ENCODE measurements around the gene C2orf72.
"Not testable (repeated sequence)": the region's sequence is repeated elsewhere in the genome, so short reads cannot be mapped to it uniquely, and the experiment has no call there.

C2orf72 gene

DNA sequence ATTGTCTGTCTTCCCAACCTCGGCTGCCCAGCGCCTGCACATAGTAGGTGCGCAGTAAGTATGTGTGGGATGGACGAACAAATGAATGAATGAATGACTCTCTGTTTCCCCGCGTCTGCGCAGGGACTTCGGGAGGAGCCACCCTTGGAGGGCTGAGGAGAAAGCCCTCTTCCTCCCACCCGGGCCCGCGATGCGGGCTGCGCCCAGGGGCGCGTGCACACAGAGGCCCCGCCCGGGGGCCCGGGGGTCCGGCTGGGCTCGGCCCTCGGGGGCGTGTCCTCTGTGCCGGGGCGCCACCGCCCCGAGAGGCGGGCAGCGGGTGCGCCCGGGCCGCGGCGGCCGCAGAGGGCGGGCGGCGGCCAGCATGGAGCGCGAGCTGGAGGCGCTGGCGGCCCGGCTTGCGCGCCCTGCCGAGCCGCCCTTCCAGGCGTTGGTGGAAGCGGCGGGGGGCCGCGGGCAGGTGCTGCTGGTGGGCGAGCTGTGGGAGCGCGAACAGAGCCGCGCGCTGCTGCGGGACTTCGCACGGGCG, at the start of gene C2orf72:
TSS of gene C2orf72 (plus strand) at position 322 of the 529 bp plus-strand sequence. CDS start at position 365, 43 bp downstream.
- peak in 1 of 3 donors; percentile 47 for DNase-seq

DNA sequence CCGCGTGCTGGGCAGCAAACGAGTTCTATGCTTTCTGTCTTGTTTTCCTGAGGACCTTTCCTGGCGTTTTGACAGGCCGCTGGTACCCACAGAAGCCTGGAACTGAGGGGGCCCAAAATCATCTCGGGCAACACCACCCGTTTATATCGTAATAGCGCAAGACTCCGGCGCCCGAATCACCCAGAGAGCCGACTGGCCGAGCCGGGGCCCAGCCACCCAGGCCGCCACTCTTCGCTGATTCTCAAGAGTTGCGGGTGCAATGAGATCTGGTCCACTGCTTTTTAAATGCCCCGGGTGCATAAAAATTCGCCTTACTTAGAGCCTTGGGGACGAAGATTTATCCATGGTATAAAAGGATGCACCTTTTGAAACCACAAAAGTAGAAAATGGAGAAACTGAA, 47.6 kb upstream of the C2orf72 start:
- no peak for DNase-seq

DNA sequence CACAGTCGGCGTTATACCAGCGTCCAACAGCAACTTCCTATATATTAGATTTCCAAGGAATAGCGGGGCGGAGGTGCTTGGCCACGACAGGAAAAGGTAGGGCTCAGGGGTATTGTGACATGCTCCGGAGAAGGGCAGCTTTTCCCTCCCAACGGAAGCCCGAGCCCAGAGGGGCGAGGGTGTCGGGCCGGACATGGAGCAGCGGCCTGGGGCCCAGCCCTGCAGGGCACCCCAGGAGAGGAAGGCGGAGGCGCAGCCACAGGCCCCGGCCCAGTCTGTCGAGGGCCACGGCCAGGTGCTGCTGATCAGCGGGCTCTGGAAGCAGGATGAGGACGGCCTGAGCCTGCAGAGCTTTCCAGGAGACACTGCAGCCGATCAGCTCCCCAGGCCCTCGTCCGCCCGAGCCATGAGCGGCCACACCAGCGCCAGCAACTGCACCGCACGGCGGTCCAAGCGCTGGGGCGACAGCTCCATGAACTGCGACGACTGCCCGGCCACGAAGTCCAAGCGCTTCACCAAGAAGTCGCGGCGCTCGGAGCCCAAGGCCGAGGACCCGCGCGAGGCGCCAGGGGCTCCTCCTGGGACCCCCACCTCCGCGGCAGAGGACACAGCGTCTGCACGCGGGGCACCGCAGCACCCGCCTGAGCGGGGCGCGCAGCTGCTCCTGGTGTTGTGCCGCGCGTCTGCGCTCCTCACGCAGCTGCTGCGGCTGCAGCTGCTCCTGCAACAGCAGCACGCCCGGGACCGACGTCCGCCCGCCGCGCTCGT, 47.0 kb upstream of the C2orf72 start:
- no peak for DNase-seq

DNA sequence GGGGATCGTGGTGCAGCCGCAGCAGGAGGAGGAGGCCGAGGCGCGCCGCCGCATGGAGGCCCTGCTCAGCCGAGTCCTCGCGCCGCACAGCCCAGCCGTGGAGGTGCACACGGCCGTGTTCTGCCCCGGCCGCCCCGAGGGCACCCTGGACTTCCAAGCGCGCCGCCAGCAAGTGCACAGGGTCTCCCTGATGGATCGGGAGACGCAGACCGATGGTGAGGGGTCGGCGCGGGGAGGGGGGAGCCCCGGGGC, 46.5 kb upstream of the C2orf72 start:
- DNase-seq = no peak

DNA sequence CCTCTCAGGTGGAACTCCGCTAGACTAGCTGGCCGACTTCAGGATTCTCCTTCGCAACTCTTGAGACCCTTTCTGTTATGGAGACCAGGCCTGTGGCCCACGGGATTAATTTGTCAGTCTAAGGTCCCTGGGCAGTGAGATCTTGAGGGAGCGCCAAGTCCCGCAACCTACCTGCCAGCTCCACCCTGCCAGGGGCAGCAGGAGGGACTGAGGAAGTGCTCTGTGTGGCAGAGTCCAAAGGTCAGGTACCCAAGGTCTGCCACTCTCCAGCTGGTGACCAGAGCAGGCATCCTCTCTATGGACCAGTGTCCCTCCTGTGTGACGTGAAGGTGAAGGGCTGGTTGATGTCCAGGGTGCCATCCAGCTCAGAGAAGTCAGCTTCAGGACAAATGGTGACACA, 45.7 kb upstream of the C2orf72 start:
- no peak for DNase-seq

DNA sequence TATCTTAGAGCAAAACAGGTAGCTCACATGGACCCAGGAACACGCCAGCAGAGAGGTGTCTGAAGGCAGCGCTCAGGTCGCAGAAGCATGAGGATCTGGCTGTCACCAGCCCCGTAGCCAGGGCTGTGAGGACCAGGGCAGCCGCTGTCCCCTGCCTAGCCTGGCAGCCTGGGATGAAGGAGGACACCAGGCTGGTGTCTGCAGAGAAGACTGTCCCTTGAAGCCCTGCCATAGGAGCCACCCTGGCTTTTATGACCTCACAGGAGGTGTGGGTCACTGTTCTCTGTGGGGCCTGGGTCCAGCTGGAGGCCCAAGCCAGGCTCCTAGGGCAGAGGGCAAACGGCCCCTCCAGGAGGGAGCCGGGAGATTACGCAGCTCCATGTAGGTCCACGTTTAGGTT, 41.5 kb upstream of the C2orf72 start, which contains the start of gene SPATA3:
TSS of gene SPATA3 (plus strand) at position 301 of the 400 bp plus-strand sequence. CDS start 113 bp downstream, outside the sequence.
- DNase-seq = no peak

DNA sequence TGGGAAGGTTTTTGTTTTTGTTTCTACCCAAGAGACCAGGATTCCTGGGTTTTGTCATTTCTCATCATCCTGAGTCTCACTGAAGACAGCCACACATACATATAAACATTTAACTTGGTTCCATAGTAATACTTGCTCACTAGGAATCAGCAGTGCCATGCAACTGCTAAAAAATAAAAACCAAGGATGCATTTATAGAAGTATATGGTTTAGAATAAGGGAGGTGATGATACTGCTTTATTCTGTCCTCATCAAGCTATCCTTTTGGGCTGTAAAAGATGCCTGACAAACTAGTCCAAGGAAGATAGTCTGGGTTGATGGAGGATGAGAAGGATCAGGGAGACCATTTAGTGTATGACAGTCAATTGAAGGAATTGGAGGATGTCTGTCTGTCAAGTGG, 40.7 kb upstream of the C2orf72 start:
- no peak for DNase-seq

DNA sequence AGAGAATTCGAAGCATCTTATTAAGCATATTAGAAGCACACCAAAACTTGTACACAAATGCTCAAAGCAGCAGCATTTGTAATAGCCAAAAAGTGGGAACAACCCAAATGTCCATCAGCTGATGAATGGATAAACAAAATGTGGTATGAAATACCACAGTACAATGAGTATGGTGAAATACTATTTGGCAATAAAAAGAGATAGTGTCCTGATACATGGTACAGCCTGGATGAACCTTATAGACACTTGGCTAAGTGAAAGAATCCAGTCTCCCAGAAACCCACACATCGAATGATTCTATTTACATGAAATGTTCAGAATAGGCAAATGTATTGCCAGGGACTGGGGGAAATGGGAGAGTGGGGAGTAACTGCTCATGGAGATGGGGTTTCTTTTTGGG, 38.4 kb upstream of the C2orf72 start:
- no peak for DNase-seq

DNA sequence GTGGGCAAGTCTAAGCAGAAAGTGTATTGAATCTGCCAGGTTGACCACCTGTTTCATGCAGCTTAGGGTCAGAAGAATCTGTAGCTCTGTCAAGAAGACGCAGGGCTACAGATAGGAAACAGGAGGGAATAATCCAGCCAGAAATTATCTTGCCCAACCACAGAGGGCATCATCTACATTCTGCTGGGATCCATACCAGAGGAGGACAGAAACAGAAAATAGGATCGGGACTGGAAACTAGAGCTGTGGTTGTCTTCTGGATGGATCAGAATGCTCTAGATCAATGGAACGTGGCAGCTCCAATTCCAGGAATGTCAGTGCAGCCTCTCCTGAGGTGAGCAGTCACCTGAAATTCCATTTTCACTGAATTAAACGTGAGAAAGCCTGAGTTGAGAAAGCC, 37.8 kb upstream of the C2orf72 start:
- no peak for DNase-seq

DNA sequence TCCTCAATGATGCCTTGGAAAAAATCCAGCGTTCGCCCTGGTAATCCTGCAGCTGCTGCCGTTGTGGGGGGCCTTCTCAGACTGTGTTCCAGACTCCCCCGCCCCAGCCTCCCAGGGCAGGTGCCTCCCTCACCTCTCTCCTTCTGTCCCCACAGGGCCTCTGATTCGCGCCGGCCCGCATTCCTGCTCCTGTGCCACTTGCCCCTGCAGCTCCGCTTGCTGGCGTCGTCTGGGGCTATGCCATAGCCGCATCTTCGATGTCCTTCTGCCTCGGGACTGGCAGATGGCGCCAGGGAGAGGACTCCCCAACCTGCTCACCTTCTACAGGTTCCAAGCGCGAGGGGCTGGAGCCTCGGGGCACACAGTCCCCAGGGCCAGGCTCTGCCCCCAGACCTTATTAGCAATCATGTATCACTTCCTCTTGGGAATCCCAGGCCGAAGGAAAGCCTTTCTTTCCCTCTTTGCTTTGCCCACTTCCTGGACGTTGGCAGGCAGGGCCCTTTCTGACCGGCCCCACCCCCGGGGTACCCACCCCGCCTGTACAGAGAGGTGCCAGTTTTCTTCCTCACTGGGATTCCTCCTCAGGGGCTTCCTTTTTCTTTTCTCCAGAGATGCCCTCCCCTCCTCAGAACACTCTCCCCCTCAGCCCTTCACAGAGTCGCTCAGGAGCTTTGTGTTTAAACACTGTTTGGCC, 37.0 kb upstream of the C2orf72 start:
- peak; percentile 30 to 36 (median 34) for DNase-seq

DNA sequence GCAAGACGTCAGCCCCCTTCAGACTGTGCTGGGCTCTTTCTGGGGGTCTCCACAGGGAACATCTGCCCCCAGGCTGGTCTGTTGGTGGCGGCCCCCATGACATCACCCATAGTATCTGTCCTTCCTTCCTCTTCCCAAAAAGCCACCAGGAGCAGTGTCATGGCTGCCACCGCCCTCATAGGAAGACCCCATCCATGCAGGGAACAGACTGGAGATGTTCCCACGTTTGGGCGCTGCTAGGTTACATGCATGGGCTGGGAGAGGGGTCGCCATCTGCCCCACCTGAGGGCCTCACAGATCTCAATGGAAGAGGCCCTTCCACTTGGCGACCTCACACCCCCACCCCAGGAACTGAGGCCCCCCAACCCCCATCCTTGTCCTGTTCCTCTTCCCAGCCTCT, 36.3 kb upstream of the C2orf72 start:
- no peak for DNase-seq

DNA sequence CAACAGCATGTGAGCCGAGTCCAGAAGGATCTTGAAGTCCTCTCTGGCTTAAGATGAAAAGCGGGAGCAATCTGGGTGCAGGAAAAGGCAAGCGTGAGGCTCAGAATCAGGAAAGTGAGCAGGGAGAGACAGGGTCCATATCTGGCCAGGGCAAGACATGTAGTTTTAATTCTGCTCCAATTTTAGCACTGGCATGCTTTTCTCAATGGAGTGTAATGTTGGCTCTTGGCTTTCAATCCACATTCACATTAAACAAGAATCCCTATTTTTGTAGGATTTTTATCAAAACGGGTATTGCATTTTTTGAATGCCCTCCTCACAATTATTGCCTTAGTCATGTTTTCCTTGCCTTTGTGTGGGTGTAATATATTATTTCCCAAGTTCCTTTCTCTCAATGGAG, 35.4 kb upstream of the C2orf72 start:
- peak in 1 of 3 donors; percentile 17 for DNase-seq

DNA sequence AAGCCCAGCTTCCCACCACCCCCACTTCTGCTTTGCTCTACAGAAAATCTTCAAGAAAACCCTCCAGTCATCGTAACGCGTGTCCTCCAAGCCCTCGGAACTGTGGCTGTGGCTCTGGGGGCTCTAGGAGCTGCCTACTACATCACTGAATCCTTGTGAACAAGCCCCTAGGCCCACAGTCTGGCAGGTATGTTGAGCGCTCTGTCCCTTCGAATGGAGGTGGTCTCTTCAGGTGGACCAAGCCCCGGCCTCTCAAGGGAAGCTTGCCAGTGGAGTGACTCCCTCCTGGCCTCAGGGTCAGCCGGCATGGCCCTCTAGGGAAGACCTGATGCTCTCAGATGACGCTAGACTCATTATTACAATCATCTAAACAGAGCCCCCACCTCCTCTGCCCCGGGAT, 34.7 kb upstream of the C2orf72 start:
- DNase-seq = no peak

DNA sequence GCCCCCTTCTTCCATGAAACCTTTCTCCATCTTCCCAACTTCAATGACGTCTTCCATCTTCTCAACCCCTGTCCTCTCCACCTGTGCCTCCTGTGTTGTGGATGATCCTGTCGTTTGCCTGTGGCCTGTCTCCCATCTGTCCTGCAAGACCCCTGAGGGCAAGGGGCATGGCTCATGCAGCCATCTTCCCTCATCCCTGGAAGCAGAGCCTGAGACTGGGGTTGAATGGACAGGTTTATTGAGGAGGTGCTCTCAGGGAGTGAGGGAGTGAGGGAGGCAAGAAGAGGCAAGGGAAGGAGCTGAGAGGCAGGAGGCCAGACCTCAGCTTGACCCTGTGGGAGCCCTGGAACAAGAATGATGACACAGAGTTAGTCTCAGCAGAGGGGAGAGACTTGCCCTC, 34.1 kb upstream of the C2orf72 start:
- DNase-seq = no peak

DNA sequence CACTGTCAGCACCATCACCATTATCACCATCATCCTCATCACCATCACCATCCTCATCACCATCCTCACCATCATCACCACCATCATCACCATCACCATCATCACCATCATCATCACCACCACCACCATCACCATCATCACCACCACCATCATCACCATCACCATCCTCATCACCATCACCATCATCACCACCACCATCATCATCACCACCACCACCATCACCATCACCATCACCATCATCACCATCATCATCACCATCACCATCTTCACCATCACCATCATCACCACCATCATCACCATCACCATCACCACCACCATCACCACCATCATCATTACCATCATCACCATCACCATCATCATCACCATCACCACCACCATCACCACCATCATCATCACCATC, 32.4 kb upstream of the C2orf72 start:
- DNase-seq = not testable (repeated sequence)

DNA sequence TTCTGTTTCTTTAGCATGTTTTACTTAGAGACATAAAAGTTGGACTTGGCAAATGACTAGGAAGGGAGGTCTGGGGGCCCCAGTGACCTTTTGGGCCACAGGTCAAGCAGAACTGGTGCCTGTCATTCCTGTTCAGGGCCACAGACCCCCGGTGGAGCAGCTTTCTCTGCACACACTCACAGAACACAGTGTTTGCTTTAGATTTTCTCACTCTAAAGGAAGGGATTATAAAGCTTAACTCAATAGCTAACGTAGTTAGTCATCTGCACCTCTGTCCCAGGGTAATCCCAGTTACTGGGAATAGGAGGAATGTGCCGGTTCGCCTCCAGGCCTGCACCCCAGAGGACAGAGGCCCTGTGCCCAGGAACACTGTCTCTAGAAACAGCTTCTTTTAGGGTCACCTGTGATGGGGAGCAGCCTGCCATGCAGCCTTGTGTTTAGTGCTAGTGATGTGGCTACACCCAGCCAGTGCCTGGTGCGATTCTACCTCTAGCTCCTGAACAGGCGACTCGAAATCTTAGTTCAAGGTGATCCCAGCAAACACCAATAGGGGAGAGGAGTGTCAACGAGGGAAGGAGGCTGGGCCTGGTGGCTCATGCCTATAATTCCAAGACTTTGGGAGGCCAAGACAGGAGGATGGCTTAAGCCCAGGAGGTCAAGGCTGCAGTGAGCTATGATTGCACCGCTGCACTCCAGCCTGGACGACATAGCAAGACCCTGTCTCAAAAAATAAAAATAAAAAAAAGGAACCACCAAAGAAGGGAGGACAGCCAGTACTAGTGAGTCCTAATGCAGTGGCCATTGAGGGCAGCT, 29.8 kb upstream of the C2orf72 start:
- no peak for DNase-seq

DNA sequence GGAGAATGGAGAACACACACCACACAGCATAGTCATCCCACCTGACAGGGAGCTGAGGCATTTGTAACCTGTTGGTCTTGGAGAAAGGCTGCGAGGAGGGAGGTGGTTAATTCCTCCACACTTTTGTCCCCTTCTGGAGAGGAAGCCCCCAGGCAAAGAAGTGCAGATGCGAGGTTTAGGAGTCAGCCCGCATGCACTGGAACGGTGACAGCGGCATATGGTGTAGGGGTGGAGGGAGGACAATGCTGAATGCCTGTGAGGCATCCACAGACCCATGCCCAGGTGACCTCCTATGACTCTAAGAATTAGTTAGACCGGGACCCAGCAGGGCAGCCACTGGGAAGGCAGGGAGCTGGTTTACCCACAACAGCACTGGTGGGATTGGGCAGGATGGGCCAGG, 29.2 kb upstream of the C2orf72 start:
- DNase-seq = no peak

DNA sequence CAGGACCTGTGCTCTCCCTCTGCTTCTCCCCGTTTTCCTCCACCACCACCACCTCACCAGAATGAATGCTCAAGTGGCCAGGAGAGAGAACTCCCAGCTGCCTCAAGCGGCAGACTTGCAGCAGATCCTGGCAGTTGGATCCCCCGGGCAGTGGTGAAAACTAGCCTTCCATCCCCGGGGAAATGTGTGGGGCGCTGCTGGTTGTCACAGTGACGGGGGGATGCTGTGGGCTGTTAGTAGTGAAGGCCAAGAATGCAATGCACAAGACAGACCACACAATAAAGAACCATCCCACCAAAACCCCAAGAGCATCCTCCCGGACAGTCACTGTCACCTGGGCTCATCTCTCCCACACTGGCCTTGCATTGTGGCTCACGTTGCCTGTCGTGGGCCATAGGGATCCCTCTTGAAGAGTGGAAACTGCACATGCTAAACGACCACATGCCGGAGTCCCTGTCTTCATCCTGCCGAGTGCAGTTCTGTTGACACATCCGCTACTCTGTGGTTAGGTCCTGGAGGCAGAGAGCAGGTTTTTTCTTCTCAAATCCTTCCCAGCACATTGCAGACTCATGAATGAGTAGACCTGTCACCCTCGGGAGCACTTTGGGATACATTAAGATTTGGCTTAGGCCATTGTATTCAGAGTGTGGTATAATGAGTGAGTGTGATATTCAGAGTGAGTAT, 27.9 kb upstream of the C2orf72 start:
- DNase-seq = no peak

DNA sequence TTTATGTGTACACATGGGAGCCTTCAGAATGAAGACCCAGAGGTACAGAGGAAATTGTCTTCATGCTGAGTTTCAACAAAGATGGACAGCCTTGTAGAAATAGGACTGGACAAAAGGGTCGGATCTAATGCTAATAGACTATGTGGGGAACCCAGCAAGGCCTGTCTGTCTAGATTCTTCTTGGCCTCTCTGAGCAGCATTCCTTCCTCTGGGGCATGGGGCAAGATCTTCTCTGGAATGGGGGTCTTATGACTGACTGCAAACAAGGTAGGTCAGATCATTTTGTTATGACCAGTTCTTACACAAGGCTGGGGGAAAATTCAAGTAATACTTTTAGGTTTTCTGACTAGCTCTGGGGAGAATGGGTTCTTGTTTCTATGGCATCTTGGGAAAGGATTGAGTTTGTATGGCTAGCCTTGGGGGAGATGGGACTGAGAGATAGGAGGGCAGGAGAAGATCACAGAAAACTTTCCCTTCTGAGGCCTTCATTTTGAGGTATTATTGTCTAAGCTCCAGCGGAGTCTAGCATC, 27.1 kb upstream of the C2orf72 start:
- DNase-seq = no peak

DNA sequence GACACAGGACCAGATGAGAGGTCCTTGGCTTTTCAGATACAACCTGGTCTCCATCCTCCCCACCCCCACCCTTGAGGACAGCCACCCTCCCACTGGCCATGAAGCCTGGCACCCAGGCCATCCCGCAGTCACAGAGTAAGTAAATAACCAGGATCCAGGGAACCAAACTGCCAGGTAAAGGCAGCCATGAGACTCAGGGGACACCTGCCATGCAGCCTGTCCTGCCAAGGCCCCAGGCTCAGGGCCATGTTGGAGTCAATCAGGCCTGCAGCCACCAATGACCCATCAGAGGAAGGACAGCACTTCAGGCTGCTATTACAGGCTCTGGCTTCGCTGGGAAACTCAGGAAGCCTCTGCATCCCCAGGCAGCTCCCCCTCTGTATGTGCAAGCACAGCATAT, 25.8 kb upstream of the C2orf72 start:
- DNase-seq = no peak

DNA sequence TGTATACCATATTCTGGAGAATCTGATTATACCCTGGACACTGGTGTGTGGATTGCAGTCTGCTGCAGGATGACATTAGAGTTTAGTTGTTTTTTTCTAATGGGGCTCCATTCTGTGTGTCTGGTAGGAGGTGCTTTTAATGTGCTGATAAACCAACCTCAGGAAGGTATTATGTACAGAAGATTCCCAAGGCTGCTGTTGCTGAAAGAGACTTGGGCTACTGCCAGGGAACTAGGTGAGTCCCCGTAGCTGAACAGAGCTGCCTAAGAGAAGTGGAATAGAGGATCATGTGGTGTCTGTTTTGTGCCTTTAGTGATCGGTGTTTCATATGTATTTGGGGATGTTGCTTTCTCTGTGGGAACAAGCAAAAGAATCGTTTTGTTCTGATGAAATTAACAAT, 24.9 kb upstream of the C2orf72 start:
- no peak for DNase-seq

DNA sequence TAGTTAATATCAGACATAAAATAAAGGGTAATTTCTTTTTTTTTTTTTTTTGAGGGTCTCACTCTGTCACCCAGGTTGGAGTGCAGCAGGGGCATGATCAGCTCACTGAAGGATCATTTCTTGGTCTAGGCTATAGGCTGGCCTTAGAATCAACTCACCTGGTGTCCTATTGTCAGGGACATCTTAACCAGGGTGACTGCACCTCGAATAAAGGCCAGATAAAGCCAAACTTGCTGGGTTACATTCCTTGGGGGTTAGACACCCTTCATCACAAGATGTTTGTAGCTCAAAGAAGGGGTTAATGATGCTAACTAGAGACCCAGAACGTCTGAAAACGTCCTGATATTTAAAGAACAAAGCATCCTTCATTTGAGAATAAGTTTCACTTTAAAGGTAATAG, 23.5 kb upstream of the C2orf72 start:
- no peak for DNase-seq

DNA sequence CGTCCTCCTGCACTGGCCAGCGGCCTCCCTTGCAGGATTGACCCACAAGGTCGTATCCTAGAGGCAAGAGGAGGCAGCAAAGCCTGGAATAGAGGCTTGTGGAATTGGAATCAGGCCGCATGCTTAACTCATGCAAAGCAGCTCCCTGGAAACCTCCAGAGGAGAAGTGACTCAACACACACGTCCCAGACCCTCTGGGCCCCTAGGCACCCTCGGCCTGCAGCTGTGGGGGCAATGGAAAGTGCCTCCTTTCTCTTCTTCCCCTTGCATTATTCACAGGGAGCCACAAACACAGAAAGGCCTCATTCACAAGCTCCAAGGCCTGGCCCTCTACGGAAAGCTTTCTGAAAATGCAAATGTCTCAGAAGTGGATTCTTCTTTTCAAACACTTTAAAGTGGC, 21.8 kb upstream of the C2orf72 start:
- no peak for DNase-seq

Data from suppressor macrophage treated with lipopolysaccharide for 1 hour (primary cell).